Activated CD8-positive, alpha-beta memory T cell treated with anti-CD3 and anti-CD28 coated beads, Interleukin-2, amount 50 U/mL, for 4 hours (primary cell): ENCODE measurements around the gene EIF5A.
"Not testable (repeated sequence)": the region's sequence is repeated elsewhere in the genome, so short reads cannot be mapped to it uniquely, and the experiment has no call there.

Source experiments
- DNase-seq: peaks from one replicate; pipeline ENCODE4 v3.0.0-alpha.2; 2020

The EIF5A gene

GRCh38 chr17:7332600-7333069, 25.2 kb downstream of the EIF5A start:
- not testable (repeated sequence) for DNase-seq

GRCh38 chr17:7334938-7335538, 27.6 kb downstream of the EIF5A start:
- no peak for DNase-seq

- not testable (repeated sequence) for DNase-seq
These were observed 28.3 kb downstream of the EIF5A start for GRCh38 chr17:7335765-7336164.

- DNase-seq: peak; percentile 83
These were observed 29.1 kb downstream of the EIF5A start, which contains the start of gene ACAP1 for GRCh38 chr17:7336240-7337175. Gene ACAP1 (plus strand): TSS chr17:7336529. CDS start chr17:7336735, 206 bp downstream.

- DNase-seq: not testable (repeated sequence)
These were observed 30.2 kb downstream of the EIF5A start for GRCh38 chr17:7337600-7337999.

- no peak for DNase-seq
These were observed 32.8 kb downstream of the EIF5A start for GRCh38 chr17:7340179-7340578.

DNA sequence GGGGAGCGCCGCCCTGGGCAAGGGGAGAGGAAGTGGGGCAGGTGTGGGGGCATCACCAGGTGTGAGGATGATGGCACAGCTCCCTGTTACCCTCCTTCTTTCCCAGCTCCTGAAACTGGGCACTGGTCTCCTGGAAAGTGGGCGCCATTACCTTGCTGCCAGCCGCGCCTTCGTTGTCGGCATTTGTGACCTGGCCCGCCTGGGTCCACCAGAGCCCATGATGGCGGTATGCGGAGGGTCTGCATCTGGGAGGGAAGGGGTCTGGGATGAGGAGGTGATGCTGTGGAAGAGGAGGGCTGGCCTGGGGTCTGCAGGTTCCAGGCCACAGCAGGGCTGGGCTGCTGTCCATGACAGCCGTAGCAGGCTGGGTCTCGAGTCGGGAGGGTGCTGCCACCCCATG, 34.4 kb downstream of the EIF5A start:
- DNase-seq: no peak

- DNase-seq: no peak
These were observed 35.8 kb downstream of the EIF5A start for GRCh38 chr17:7343250-7343649.

- no peak for DNase-seq
These were observed 39.6 kb downstream of the EIF5A start for GRCh38 chr17:7346761-7347614.

DNA sequence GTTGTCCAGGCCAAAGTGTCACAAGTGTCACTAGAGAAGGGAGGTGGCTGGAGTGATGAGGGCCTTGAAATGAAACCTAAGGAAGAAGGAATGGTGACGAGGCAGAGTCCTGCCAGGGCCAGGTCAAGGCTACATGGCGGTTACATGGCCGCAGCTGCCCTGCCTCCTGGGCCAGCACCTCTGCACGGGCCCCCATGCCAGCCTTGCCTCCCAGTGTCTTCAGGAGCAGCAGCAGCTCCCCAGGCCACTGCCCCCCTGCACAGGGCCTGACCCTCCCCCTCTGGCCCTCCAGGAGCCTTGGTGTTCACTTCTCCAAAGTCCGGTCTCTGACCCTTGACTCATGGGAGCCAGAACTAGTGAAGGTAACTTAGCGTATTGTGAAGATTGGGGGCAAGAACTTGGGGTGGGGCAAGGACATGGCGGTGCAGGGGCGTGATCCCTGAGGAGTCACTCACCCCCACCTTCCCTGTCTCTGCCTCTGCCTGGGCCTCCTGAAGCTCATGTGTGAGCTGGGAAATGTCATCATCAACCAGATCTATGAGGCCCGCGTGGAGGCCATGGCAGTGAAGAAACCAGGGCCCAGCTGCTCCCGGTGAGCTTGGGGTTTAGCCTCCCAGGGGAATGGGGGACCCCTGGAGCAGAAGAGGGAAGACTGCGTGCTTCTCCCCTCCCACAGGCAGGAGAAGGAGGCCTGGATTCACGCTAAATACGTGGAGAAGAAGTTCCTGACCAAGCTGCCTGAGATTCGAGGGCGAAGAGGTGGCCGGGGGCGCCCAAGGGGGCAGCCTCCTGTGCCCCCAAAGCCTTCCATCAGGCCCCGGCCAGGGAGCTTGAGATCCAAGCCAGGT, 40.4 kb downstream of the EIF5A start:
- DNase-seq: no peak

DNA sequence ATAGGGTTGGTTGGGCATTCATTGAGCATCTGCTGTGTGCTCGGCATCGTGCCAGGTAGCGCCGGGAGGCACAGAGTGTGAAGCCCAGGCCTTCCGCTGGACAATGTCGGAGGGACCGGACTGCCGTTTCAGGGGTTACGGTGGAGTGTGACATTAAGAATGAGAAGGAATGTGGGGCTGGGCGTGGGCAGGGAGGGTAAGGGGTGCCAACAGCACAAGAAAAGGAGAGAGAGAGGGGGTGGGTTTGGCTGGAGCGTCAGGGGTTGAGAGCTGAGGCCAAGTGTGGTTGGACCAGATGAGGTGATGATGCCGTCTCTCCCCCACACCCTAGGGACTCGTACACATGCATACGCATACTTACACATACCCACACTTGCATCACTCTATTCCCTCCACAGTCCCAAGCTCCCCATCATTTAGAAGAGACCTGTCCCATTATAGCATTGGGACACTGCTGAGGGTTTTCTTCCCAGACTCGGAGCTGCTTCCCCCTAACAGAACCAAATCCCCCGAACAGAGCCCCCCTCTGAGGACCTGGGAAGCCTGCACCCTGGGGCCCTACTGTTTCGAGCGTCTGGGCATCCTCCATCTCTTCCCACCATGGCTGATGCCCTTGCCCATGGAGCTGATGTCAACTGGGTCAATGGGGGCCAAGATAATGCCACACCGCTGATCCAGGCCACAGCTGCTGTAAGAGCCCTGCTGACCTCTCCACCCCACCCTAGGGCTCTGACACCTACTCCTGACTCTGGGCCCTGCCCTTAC, 41.2 kb downstream of the EIF5A start:
- DNase-seq: no peak

- peak; percentile 73 for DNase-seq
These were observed 44.5 kb downstream of the EIF5A start, which contains the start of gene KCTD11 for GRCh38 chr17:7351665-7352502. Gene KCTD11 (plus strand): TSS chr17:7352162.

DNA sequence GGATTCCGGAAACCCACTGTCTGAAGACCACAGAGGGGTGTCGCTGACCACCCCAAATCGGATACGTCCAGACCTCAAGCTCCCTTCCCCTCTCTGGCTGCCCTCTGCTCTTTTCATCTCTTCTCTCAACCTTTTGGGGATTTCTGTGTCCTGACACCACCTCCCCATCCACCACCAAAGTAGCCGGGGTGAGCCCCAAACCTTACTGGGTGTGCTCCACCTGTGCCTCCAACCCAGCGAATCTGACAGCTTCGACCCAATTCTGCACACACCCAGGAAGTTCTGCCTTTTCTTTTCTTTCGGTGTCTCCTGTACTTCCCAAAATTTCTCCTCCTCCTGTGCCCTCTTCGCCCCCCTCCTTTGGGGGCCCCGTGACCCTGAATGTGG, 45.1 kb downstream of the EIF5A start:
- DNase-seq: no peak

- no peak for DNase-seq
These were observed 45.6 kb downstream of the EIF5A start for GRCh38 chr17:7352910-7353635.

DNA sequence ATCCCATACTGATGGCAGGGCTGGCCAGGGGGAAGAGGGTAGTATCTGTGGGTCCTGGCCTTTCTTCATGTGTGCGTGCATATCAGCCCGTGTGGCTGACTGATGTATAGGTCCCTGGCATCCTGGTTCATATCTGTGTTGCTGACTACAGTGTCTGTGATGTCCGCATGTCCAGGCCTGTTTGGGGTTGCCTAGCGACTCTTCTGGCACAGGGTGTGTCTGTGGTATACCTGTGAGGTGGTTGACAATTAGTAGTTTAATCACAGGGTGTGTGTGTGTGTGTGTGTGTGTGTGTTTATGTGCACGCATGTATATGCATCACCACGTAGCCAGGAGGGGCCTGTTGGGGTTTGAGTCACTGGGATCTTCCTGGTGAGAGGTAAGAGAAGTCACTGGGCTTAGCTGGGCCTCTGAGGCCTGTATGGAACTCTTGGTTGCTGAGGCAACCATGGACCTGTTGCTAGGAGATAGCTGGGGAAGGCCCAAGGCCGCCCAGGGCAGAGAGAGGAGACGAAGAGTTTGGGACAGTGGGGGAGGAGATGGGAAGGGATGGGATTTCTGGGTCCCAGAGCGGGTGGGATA, 46.9 kb downstream of the EIF5A start:
- DNase-seq: no peak

- no peak for DNase-seq
These were observed 47.6 kb downstream of the EIF5A start, which contains the start of gene TMEM95 for GRCh38 chr17:7355053-7355452. Gene TMEM95 (plus strand): TSS chr17:7355156. CDS start chr17:7355205, 49 bp downstream.

- DNase-seq: no peak
These were observed 48.1 kb downstream of the EIF5A start for GRCh38 chr17:7355573-7355972.

DNA sequence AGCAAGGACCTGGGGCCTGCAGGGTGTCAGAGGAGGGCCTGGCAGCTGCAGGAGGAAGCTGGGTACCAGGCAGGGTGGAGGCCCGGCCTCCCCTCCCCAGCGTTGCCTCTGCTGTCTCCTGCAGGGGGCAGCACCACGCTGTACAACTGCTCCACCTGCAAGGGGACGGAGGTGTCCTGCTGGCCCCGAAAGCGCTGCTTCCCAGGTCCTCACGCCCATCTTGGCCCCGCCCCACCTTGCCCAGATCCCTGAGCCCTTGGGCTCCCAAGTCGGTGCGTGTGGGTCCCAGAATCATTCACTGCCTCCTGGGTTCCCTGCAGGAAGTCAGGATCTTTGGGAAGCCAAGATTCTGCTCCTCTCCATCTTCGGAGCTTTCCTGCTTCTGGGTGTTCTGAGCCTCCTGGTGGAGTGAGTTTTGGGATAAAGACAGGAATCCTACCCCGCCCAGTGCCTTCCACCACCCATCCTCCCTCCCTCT, 48.7 kb downstream of the EIF5A start:
- peak; percentile 84 for DNase-seq

GRCh38 chr17:7356756-7357155, 49.3 kb downstream of the EIF5A start:
- DNase-seq: no peak
